ENCODE results near the gene MSI2. TPM values are rescaled to one million over a fixed set of nuclear protein-coding genes. Genes with fewer than 3 reads are reported as not detected.

The MSI2 gene
- total RNA-seq, 3 donors from 2014 or later = 13.4 to 89.1 (median 71.1) TPM

GRCh38 chr17:57537524-57538410 lies 281.4 kb downstream of the MSI2 start:
- no peak for DNase-seq (ENCODE audit: low spot score in 2 of 2)
- H3K9me3 ChIP-seq = no peaks in the 10 kb centered on the region
- no peaks in the 10 kb centered on the region for H3K27me3 ChIP-seq
- peaks cover 0 to 14% of the 10 kb centered on the region in 2 donors for H3K4me1 ChIP-seq
- H3K36me3 ChIP-seq = no peaks in the 10 kb centered on the region
- intact Hi-C loops (cut with DNase I; ENCODE audit: low total_unique reads) = no loop called here
- no peak for TF ChIP-seq POLR2A (IDR thresholded peaks at IDR 0.05)
- TF ChIP-seq CTCF (IDR thresholded peaks at IDR 0.05) = no peak
- TF ChIP-seq POLR2AphosphoS5 (IDR thresholded peaks at IDR 0.05) = no peak
- peak overlapping the region in 1 of 3 donors; percentile 30 for H3K4me3 ChIP-seq
- peak overlapping the region; percentile 35 to 51 for H3K27ac ChIP-seq

- Histone ChIP-seq H3K36me3 (no peaks in the 10 kb centered on the region), H3K27me3 (no peaks in the 10 kb centered on the region), H3K4me1 (peaks cover 0 to 14% of the 10 kb centered on the region in 2 donors), H3K27ac (no peak overlapping the region), H3K4me3 (no peak overlapping the region), H3K9me3 (no peaks in the 10 kb centered on the region)
- DNase-seq (ENCODE audit: low spot score in 2 of 2) = no peak
- TF ChIP-seq CTCF (IDR thresholded peaks at IDR 0.05) = no peak
- no peak for TF ChIP-seq POLR2AphosphoS5 (IDR thresholded peaks at IDR 0.05)
- TF ChIP-seq POLR2A (IDR thresholded peaks at IDR 0.05) = no peak
- intact Hi-C loops (cut with DNase I; ENCODE audit: low total_unique reads) = no loop called here
These were observed 282.6 kb downstream of the MSI2 start for GRCh38 chr17:57538736-57539456.

- H3K36me3 ChIP-seq = no peaks in the 10 kb centered on the region
- H3K27me3 ChIP-seq = no peaks in the 10 kb centered on the region
- TF ChIP-seq CTCF (IDR thresholded peaks at IDR 0.05) = no peak
- no peak for TF ChIP-seq POLR2A (IDR thresholded peaks at IDR 0.05)
- no peak for TF ChIP-seq POLR2AphosphoS5 (IDR thresholded peaks at IDR 0.05)
- H3K27ac ChIP-seq = no peak overlapping the region
- DNase-seq (ENCODE audit: low spot score in 2 of 2) = no peak
- peaks cover 0 to 14% of the 10 kb centered on the region in 2 donors for H3K4me1 ChIP-seq
- H3K9me3 ChIP-seq = no peaks in the 10 kb centered on the region
- no peak overlapping the region for H3K4me3 ChIP-seq
- intact Hi-C loops (cut with DNase I; ENCODE audit: low total_unique reads) = no loop called here
These were observed 283.4 kb downstream of the MSI2 start for GRCh38 chr17:57539529-57540301.

- H3K27ac ChIP-seq = no peak overlapping the region
- no peaks in the 10 kb centered on the region for H3K9me3 ChIP-seq
- H3K4me1 ChIP-seq = peaks cover 0 to 6% of the 10 kb centered on the region in 2 donors
- no peaks in the 10 kb centered on the region for H3K27me3 ChIP-seq
- intact Hi-C loops (cut with DNase I; ENCODE audit: low total_unique reads) = no loop called here
- H3K4me3 ChIP-seq = no peak overlapping the region
- no peak for DNase-seq (ENCODE audit: low spot score in 2 of 2)
- TF ChIP-seq CTCF (IDR thresholded peaks at IDR 0.05) (no peak), POLR2AphosphoS5 (IDR thresholded peaks at IDR 0.05) (no peak), POLR2A (IDR thresholded peaks at IDR 0.05) (no peak)
- H3K36me3 ChIP-seq = no peaks in the 10 kb centered on the region
These were observed 284.3 kb downstream of the MSI2 start for GRCh38 chr17:57540596-57540995.
